HuH-7 (cell line): ENCODE data around the gene CPA3.
A peak's percentile ranks its signal among the peaks of the same experiment; 100 is the strongest.

Source experiments
- DNase-seq: peaks from one replicate; pipeline ENCODE4 v3.0.0; 2011; ENCODE audit warnings: low spot score

The CPA3 gene

DNA sequence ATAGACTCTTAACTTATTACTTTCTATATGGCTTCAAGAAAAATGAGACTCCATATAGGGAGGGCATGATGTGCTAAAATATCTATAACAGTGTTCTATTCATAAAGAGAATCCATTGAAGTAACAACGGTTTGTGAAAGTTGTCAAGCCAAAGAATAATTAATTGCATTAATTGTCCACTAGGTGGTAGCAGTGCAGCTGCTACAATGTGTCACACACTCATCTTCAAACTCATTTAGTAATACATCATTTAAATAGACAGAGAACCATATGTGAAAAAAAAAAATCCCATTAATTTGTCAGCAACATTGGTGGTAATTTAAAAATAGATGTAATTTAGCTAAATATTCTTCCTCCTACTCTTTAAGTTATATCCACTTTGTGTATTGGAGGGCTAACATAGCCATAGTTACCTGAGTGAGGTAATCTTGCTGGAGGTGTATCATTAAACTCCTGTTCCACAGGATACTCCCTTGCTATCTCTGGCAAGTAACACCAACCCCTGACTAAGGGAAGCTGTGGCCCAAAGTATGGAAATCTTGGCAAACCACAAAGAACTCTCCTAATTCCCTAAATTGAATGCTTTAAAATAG lies 3.7 kb upstream of the CPA3 start:
- peak; percentile 10 for DNase-seq

GRCh38 chr3:148863297-148863696 lies 1.8 kb upstream of the CPA3 start:
- no peak for DNase-seq

GRCh38 chr3:148863814-148864213 lies 1.3 kb upstream of the CPA3 start:
- no peak for DNase-seq

GRCh38 chr3:148866261-148866660 lies 1.2 kb downstream of the CPA3 start:
- DNase-seq, result no peak

- DNase-seq, result peak; percentile 3
These were observed 8.3 kb downstream of the CPA3 start for GRCh38 chr3:148873270-148873927.

GRCh38 chr3:148873977-148874376 lies 8.9 kb downstream of the CPA3 start:
- DNase-seq, result no peak

- DNase-seq, result no peak
These were observed 13.0 kb downstream of the CPA3 start for GRCh38 chr3:148878095-148878494.

- DNase-seq, result no peak
These were observed 14.2 kb downstream of the CPA3 start for GRCh38 chr3:148879256-148879655.

- DNase-seq, result peak; percentile 4
These were observed 15.6 kb downstream of the CPA3 start for GRCh38 chr3:148880681-148881080.

- DNase-seq, result no peak
These were observed 16.2 kb downstream of the CPA3 start for GRCh38 chr3:148881286-148881685.

- DNase-seq, result no peak
These were observed 17.2 kb downstream of the CPA3 start for GRCh38 chr3:148882288-148882687.

- no peak for DNase-seq
These were observed 18.1 kb downstream of the CPA3 start for GRCh38 chr3:148883163-148883562.

GRCh38 chr3:148884261-148884660 lies 19.2 kb downstream of the CPA3 start:
- DNase-seq, result no peak

DNA sequence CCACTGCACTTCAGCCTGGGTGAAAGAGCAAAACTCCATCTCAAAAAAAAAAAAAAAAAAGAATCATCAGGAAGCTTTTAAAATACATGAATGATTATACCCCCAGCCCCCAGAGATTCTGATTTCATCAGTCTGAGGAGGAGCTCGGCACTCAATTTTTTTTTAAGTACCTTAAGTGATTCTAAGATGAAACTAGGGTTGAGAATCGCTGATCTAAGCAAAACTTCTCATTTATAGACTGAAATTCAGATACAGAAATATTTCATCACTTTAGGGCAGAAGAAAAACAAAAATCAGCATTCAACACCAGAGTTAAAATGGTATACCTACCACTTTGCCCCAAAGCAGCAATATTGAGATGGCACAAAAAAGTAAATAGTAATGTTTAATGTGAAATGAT lies 24.7 kb downstream of the CPA3 start:
- no peak for DNase-seq

DNA sequence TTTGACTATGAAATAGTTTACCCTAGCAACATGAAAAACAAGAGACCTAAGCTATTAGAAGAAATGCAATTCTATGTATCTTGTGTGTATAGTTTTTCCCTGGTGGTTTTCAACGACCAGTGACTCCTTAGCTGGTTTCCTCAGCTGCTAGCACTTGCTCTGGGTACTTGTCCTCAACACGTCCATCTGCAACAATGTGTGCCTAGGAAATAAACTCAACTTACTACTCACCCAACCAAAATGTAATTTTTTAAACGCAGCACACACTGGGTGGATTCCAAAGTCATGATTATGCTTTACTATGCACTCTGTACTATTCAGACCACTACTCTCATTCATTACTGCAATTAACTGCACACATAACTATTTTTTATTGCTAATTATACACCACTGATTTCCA lies 31.0 kb downstream of the CPA3 start:
- DNase-seq, result no peak

DNA sequence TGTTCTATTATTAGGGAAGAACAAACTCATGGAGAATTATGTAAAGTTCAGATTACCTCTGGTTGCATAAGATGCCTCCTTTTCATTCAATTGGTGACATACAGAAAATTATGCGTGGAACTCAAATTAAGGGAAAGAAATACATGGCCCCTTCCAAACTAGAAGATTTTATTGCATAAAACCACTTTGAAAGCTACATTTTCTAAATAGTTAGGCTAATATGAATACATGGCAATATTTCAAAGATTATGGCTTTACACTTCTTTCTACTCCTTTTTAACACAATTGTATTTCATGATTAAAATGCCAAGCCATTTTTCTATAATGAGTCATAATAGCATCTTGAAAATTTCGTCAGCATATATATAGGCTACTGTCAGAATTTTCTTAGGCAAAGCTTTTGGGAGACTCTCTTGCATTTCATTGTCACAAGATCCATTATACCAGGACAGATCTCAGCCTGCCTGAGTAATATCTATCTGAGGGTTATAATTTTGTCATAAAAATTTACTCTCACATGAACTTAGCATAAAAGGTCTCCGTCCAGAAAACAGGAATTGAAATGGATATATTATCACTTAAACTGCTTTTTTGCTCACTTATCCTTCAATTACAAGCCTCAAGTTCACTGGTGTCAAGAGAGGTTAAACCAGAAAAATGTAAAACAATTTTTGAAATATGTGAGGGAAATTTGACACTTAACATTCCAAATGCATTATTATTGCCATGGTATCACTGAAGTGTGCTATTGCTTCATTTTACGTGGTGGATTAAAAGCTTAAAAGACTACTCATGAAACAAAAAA lies 37.1 kb downstream of the CPA3 start:
- DNase-seq, result no peak

GRCh38 chr3:148903022-148903442 lies 37.9 kb downstream of the CPA3 start:
- DNase-seq, result no peak

- DNase-seq, result no peak
These were observed 38.8 kb downstream of the CPA3 start for GRCh38 chr3:148903941-148904340.

GRCh38 chr3:148906667-148907066 lies 41.6 kb downstream of the CPA3 start:
- no peak for DNase-seq

DNA sequence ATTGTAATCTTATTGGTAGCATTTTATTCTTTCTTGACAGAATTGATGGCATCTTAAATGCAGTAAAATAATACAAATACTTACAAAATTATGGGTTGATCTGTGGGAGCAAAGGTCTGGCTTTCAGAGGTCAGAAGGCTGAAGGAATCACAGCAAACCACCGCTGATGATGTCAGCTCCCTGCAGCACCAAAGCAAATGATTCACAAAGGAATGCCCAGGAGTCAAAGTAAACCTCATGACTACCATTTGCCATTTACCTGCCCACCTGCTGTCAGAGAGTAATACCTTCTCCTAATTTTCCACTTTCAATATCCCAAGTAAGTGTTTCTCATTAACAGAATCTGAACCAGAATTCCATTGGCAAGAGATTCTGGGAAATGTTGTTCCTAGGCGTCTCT lies 46.1 kb downstream of the CPA3 start:
- no peak for DNase-seq

DNA sequence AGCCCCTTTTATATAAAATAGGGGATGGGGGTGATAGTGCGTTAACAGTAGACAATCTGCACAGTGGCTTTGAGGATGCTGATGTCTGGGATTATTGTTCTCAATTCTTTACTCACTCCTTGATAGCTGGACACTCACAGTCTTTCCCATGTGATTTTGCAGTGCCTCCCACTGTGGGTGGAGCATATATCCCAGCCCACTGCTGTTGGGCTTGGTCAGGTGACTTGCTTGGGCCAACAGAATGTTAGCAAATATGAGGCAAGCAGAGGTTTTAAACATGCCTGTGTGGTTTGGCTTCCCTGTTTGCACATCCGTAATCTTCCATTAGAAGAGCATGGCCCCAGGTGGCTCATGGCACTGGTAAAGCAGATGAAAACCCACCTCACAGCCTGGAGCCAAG lies 46.5 kb downstream of the CPA3 start:
- DNase-seq, result no peak

DNA sequence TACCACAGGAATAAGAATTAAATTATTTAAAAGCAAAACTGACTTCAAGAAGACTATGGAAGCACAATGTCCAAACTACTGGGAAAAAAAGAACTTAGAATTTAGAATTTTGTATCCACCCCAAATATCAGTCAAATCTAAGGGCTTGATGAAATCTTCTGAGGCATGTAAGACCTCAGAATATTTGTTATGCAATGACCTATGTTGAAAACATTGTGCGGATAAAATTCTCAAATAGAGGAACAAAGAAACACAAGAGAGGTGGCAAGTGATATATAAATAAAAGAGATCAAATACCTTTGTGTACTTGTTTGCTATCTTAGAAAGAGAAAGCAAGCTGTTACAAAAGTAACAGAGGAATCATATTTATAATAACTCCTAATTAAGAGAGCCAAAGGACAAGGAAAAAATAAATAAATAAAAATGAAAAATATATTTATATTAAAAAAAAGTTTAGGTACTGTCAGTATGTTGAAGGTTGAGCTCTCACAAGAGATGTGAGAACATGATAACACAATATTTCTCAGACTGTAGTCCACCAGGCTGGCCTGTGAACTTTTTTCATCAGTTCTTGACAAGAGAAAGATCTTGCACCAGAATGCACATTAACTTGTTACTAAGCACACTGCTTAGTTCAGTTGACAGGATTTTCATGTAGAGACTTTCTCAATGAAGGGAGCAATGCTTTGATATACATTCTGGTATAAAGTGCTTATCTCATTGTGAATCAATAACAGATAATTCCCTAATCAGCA lies 50.0 kb downstream of the CPA3 start:
- no peak for DNase-seq

DNA sequence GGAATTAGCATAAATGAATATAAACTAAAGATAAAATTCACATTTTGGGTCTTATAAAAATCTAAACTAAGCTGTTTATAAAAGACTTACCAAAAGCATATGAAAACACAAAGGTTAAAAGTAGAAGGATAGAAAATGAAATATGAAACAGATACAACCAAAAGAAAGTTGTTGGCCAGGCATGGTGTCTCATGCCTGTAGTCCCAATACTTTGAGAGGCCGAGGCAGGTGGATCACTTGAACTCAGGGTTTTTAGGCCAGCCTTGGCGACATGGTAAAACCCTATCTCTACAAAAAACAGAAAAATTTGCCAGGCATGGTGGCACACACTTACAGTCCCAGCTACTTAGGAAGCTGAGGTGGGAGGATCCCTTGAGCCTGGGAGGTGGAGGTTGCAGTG lies 51.0 kb downstream of the CPA3 start:
- no peak for DNase-seq
